Dermis blood vessel endothelial cell (primary cell): Measurements from ENCODE around the gene TTLL9. TPM values are rescaled to one million over a fixed set of nuclear protein-coding genes. Genes with fewer than 3 reads are reported as not detected.
"Not testable (repeated sequence)": the region's sequence is repeated elsewhere in the genome, so short reads cannot be mapped to it uniquely, and the experiment has no call there.

Experiments
- DNase-seq: peaks from one replicate; pipeline ENCODE4 v3.0.0; 2010
- total RNA-seq: library from RNA; depleted of rRNA; stranded (reverse); fragments of >200 nt; gene quantifications from 2 replicates; pipeline ENCODE4 v1.2.3, GENCODE V29; 2014

TTLL9 gene
- total RNA-seq, 1 donor from 2014 or later = not detected

GRCh38 chr20:31921480-31921879 is 51.0 kb downstream of the TTLL9 start:
- DNase-seq = not testable (repeated sequence)

GRCh38 chr20:31922181-31922580 is 51.7 kb downstream of the TTLL9 start:
- DNase-seq = no peak

- DNase-seq = no peak
These were observed 52.2 kb downstream of the TTLL9 start for GRCh38 chr20:31922588-31922987.

DNA sequence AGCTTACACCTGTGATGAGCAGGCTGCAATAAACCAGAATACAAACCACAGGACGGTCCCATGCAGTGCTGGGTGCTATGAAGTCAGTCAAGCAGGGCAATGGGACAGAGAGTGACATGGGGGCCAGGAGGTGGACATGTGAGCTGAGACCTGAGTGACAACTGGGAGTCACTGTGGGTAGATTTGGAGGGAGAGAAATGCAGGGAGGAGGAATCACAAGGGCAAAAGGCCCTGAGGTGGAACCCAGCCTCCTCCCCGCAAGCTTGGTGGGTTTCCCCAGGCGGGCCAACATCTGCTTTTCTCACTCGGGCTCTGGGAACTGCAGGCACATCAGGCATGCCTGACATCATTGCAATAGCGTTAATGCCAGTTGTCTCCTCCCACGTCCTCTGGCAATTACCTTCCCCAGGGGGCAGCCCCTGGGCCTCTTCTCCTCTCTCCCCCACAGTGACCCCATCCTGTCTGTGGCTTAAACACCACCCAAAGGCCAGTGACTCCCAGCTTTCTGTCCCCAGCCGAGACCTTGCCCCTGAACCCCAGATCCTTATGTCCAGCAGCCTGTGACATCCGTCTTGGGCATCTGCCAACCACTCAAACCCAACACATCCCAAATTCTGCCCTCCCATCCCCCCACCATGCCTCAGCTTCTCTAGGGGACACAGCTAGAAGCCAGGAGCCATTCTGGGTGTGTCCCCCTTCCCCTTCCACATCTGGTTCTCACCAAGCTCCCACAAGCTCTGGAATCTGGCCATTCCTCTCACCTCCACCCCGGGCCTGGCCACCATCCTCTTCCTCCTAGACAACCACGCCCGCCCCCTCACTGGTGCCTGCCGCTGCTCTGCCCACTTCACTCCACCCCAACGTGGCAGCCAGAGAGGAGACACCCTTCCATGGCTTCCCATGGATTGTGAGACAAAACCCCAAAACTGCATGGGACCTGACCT is 53.2 kb downstream of the TTLL9 start:
- DNase-seq = no peak

- no peak for DNase-seq
These were observed 54.1 kb downstream of the TTLL9 start for GRCh38 chr20:31924561-31924960.

DNA sequence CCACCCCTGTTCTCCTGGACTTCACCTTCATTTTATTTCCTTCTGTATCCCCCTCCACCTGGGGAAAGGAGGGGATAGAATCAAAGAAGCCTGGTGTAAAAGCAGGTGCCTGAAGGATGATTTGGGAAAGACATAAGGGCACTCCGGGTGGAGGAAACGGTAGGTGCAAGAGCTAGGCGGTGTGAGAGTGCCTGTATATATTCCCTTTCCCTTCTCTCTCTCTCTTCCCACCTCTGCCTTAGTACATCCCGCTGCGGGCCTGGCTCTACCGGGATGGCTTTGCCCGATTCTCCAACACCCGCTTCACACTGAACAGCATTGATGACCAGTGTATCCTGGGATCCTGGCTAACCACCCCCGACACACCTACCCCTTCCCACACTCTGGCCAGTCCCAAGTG is 55.2 kb downstream of the TTLL9 start:
- no peak for DNase-seq

DNA sequence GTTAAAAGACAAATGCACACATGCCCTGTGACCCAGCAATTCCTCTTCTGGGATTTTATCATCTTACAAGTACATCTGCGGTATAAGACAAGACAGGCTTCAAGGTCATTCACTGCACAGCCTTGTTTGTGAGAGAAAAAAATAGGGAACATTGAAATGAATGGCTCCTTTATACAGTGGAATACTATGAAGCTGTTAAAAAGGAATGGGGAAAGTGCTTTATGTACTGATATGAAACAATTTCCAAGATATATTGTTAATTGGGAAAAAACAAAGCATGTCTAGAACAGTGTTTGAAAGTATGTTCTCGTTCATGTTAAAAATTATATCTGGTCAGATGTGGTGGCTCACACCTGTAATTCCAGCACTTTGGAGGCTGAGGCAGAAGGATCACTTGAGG is 56.1 kb downstream of the TTLL9 start:
- DNase-seq = no peak

DNA sequence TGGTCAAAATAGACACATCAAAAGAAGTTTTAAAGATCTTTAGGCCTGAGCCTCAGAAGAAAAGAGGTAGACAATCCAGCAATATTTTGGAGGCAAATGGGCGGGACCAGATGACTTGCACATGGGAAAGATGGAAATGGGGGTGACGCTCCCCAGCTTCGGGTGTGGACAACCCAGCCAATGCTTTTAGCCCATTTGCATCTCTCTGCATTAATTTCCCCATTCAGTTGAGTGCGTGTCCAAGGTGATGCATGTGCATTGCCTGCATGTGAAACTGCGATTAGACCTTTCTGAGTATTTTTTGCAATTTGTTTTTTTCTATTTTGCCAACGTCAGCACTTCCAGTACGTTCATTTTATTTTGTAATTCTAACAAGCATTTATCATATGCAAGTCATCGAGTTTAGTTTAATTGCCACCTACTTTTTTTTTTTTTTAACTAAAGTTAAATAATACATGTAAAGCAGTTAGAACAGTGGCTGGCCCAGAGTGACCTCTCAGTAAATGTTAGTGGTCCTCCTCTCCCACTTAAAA is 57.3 kb downstream of the TTLL9 start:
- no peak for DNase-seq

DNA sequence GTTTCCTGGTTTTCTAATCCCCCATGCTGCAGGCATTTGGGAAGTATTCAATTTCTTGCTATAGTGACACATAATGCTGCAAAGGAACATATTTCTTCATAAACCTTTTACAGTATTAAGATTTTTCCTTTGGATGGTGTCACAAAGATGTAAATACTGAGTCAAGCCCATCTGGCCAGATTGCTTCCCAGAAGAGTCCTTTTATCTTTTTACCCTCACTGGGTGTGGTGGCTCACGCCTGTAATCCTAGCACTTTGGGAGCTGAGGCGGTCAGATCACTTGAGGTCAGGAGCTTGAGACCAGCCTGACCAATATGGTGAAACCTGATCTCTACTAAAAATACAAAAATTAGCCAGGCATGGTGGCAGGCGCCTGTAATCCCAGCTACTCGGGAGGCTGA is 59.2 kb downstream of the TTLL9 start:
- DNase-seq = not testable (repeated sequence)

DNA sequence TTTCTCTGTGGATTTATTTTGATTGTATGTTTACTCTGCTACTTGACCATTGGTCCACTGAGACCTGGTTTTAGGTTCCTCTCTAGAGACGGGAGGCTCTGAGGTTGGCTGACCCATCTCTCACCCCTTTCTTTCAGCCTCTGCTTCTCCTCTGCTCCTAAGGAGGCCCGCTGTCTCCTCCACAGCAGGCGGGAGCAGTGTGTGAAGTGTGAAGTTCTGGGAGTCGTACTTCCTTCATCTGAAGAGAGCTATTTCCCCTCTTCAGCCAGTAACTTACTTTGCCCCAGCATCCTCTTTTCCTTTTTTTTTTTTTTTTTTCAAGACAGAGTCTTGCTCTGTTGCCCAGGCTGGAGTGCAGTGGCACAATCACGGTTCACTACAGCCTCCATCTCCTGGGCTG is 60.3 kb downstream of the TTLL9 start:
- DNase-seq = no peak

GRCh38 chr20:31933698-31934097 is 63.3 kb downstream of the TTLL9 start:
- DNase-seq = no peak

DNA sequence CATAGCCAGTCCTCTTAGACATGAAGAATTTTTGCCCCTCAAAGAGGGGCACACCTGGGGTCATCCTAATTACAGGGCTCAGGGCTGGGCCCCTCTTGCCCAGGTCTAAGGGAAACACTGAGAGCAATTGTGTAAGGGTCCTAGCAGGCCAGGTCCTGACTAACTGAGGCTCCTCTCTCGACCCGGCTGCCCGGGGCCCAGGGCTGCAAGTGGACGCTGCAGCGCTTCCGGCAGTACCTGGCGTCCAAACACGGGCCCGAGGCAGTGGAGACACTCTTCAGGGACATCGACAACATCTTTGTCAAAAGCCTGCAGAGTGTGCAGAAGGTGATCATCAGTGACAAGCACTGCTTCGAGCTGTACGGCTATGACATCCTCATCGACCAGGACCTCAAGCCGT is 64.1 kb downstream of the TTLL9 start:
- no peak for DNase-seq

DNA sequence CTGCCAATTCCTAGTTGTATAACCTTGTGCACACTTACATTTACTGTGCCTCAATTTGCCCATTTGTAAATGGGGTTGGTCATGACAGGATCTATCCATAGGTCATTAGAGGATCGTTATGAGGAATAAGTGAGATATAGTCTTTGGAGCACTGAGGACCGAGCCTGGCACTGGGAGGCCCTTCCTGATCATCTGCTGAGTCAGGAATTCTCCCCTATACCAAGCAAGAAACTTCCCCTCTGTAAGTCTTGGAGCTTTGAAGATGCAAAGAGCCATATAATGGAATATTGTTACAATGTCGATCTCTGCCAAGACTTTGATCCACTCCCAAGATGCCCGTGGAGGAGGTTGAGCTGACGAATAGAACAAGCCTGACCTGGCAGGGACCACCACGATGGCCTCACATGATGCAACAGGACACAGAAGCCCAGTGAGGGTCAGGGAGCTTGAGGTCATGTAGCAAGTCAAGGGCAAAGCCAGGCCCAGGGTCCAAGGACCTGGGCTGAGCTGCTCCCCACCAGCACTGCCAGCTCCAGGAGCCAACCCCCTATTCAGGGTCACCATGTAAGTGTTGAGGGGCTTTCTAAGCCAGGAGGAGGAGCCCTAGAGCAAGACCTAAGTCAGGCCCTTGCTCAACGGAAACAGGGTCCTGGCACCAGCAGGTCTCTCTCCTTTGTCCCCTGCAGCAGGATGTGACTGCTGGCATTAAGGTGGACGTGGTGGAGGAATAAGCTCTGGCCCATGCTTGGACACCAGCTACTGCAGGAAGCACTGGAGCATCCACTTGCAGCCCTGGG is 64.7 kb downstream of the TTLL9 start:
- DNase-seq = peak; percentile 28

DNA sequence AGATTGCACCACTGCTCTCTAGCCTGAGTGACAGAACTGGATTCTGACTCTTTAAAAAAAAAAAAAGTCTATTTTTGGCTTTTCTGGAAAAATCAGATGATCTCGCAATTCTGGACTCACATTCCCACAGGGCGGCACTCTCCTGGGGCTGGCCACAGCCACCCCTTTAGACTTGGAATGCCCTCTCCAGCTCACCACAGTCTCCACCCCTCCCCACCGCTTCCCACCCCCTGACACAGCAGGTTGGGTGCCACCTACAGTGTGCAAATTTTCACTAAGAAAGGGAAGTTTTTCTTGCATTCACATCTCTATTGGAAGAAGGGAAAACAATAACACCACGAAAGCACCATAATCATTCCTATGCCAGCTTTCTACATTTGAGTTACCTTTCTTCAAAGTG is 66.0 kb downstream of the TTLL9 start:
- no peak for DNase-seq

- DNase-seq = no peak
These were observed 67.4 kb downstream of the TTLL9 start for GRCh38 chr20:31937820-31938219.

- no peak for DNase-seq
These were observed 69.2 kb downstream of the TTLL9 start for GRCh38 chr20:31939661-31940060.

DNA sequence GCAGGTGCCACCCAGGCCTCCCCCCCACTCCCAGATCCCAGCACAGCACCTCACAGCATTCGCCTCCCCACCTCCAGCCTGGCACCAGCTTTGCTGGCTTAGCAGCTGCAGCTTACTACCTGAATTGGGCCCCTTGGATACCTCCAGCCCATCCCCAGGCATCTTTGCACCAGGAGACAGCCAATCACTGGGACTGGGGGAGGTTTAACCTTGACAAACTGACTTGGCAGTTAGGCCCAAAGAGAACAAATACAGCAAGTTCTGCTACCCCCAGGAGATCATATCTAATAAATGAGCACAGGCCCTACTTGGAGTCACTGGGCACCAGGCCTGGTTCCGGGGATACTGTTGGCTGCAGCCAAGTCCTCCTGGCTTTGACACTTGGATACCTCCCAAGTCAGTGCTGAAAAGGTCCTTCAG is 72.6 kb downstream of the TTLL9 start:
- DNase-seq = no peak

DNA sequence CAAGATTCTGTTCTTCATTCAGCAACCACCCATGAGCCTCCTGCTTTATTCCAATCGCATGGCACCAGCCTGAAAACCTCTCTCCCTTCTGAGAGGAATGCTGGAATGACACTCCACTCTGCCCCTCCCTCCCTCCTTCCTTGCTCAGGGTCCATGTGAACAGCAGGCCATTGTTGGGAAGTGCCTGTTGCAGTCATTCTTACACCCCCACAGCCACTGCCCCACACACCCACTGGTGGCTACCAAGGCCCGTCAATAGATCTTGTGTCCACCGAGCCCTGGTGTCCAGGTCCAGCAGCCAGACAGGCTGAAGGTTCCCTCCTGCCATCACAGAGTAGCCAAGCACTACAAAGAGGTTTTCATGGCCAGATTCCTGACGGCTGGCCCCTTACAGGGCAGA is 74.9 kb downstream of the TTLL9 start:
- no peak for DNase-seq

GRCh38 chr20:31945785-31946184 is 75.4 kb downstream of the TTLL9 start:
- DNase-seq = no peak

DNA sequence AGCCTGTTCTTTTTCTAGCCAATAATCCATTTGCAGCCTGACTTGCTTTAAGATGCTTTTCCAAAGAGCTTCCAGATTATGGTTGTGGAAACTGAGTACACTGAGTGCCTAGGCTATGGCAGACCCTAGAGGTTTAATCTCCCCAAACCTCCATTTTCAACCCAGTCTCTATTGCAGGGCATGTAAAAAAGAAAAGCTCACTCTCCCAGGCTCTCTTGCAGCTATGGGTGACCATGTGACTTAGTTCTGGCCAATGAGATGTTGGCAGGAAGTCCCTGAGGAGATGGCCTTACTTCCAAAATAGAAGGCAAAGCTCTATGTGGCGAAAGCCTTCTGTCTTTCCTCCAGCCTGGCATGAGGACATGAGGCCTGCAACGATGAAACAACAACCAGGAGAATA is 77.6 kb downstream of the TTLL9 start:
- DNase-seq = no peak

- DNase-seq = peak; percentile 2
These were observed 79.6 kb downstream of the TTLL9 start for GRCh38 chr20:31949877-31950646.

DNA sequence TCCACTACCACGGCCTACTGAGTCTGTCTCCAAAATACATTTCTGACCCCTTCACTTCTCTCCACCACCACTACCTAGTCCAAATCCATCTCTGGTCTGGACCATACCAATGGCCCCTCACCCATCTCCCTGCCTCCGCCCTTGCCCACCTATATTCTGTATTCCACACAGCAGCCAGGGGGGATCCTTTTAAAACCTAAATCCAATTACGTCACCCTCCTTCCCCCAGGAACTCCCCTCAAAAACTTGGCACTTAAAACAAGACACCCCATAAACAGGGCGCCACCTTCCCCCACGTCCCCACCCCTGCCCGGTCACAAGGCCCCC is 80.7 kb downstream of the TTLL9 start:
- no peak for DNase-seq
